ENCODE data around the gene LYRM1.

GRCh38 chr16:20879175-20880040, 21.2 kb upstream of the LYRM1 start:
- TF ChIP-seq CTCF (IDR thresholded peaks at IDR 0.05), result no peak
- no peak for TF ChIP-seq RFX5 (IDR thresholded peaks at IDR 0.05; ENCODE audit: low read length)
- TF ChIP-seq FOXJ3 (CRISPR knock-in tag; IDR thresholded peaks at IDR 0.05), result no peak
- TF ChIP-seq USF2 (IDR thresholded peaks at IDR 0.05; ENCODE audit: borderline replicate concordance, low read depth, low read length), result no peak
- TF ChIP-seq REST (IDR thresholded peaks at IDR 0.05; ENCODE audit: low read depth, low read length), result no peak
- no peak; the same call in none of the 2 replicates for TF ChIP-seq JUND (IDR thresholded peaks at IDR 0.05)
- TF ChIP-seq TAF1 (IDR thresholded peaks at IDR 0.05; ENCODE audit: borderline replicate concordance, low read depth, low read length), result no peak
- no peak for TF ChIP-seq MAX (IDR thresholded peaks at IDR 0.05; ENCODE audit: low read depth)
- TF ChIP-seq POLR2AphosphoS5 (IDR thresholded peaks at IDR 0.05; ENCODE audit: low read depth, low read length), result no peak; the same call in 1 of the 2 replicates
